CD4-positive, alpha-beta memory T cell (primary cell): Measurements from ENCODE around the gene SLC22A15. TPM values are rescaled to one million over a fixed set of nuclear protein-coding genes. Genes with fewer than 3 reads are reported as not detected.
"Not testable (repeated sequence)": the region's sequence is repeated elsewhere in the genome, so short reads cannot be mapped to it uniquely, and the experiment has no call there.

Experiments used
- CTCF ChIA-PET: fragments of 350-600 bp; sonication (Branson Sonifier 250); formaldehyde crosslinking; loops from one replicate; lab custom pipeline; 2021; ENCODE audit warnings: inconsistent platforms; ENCODE audit not compliant: partially characterized antibody; lab: Charles Lee
- POLR2A ChIA-PET: fragments of 350-600 bp; sonication (Branson Sonifier 250); formaldehyde crosslinking; loops from one replicate; lab custom pipeline; 2021; ENCODE audit not compliant: partially characterized antibody; lab: Charles Lee
- DNase-seq, 5 donors: peaks; one replicate each; pipeline versions ENCODE4 v3.0.0 to v3.0.0-alpha.2; 2020 to 2022; ENCODE audit warnings: mixed read lengths in 1 of 5
- H3K27ac ChIP-seq: one replicate; pipeline ENCODE4 v1.7.0; 2013; ENCODE audit warnings: low read depth, low read length
- H3K27me3 ChIP-seq: 2 replicates; pipeline ENCODE4 v1.7.0; 2013; ENCODE audit warnings: mild to moderate bottlenecking, low read length, moderate library complexity; ENCODE audit not compliant: insufficient read depth
- H3K36me3 ChIP-seq: 2 replicates; pipeline ENCODE4 v1.7.0; 2013; ENCODE audit warnings: mild to moderate bottlenecking, low read length, moderate library complexity; ENCODE audit not compliant: insufficient read depth
- H3K4me1 ChIP-seq: 2 replicates; pipeline ENCODE4 v1.7.0; 2013; ENCODE audit warnings: mild to moderate bottlenecking, low read length, moderate library complexity; ENCODE audit not compliant: insufficient read depth
- H3K4me3 ChIP-seq, 2 donors: one replicate each; pipeline ENCODE4 v1.7.0; 2013; ENCODE audit warnings: low read length in 2 of 2, mild to moderate bottlenecking in 1 of 2
- H3K9me3 ChIP-seq, 2 donors: one replicate each; pipeline ENCODE4 v1.7.0; 2013; ENCODE audit warnings: low read length in 2 of 2, control low read depth in 1 of 2; ENCODE audit not compliant: control insufficient read depth in 1 of 2
- H3K27ac Mint-ChIP-seq, 7 donors: one replicate each; pipeline ENCODE4 v1.8.0; 2020 to 2021; ENCODE audit warnings: mixed read lengths in 7 of 7, mild to moderate bottlenecking in 6 of 7, inconsistent platforms in 3 of 7, moderate library complexity in 3 of 7
- H3K27me3 Mint-ChIP-seq, 2 donors: one replicate each; pipeline ENCODE4 v1.8.0; 2020 to 2021; ENCODE audit warnings: mixed read lengths in 2 of 2
- H3K36me3 Mint-ChIP-seq, 2 donors: one replicate each; pipeline ENCODE4 v1.8.0; 2020 to 2021; ENCODE audit warnings: mixed read lengths in 2 of 2, inconsistent platforms in 1 of 2, mild to moderate bottlenecking in 1 of 2
- H3K4me1 Mint-ChIP-seq, 4 donors: one replicate each; pipeline ENCODE4 v1.8.0; 2020 to 2021; ENCODE audit warnings: mixed read lengths in 4 of 4, mild to moderate bottlenecking in 1 of 4
- H3K4me3 Mint-ChIP-seq, 8 donors: one replicate each; pipeline ENCODE4 v1.8.0; 2020 to 2021; ENCODE audit warnings: mixed read lengths in 8 of 8, mild to moderate bottlenecking in 7 of 8, moderate library complexity in 6 of 8, inconsistent platforms in 3 of 8
- H3K9me3 Mint-ChIP-seq, 8 donors: one replicate each; pipeline ENCODE4 v1.8.0; 2020 to 2021; ENCODE audit warnings: mixed read lengths in 8 of 8, mild to moderate bottlenecking in 5 of 8, inconsistent platforms in 3 of 8, moderate library complexity in 1 of 8
- intact Hi-C: fragments of 100-400 bp; cut with micrococcal nuclease; formaldehyde crosslinking; loops from one replicate; pipeline ENCODE4 v1.15.1; 2023
- polyA plus RNA-seq, 2 donors: library from polyadenylated mRNA; unstranded; fragments of 300-500 nt; fragmentation: Illumina TruSeq; gene quantifications; one replicate each; pipeline ENCODE4 v1.2.3, GENCODE V29; 2021
- total RNA-seq, 2 experiments: library from RNA; stranded (reverse); gene quantifications; one replicate each; pipeline ENCODE4 v1.2.3, GENCODE V29; 2021

The SLC22A15 gene
- total and polyA plus RNA-seq, 4 experiments from 2014 or later = 1.2 TPM; not detected in 2

DNA sequence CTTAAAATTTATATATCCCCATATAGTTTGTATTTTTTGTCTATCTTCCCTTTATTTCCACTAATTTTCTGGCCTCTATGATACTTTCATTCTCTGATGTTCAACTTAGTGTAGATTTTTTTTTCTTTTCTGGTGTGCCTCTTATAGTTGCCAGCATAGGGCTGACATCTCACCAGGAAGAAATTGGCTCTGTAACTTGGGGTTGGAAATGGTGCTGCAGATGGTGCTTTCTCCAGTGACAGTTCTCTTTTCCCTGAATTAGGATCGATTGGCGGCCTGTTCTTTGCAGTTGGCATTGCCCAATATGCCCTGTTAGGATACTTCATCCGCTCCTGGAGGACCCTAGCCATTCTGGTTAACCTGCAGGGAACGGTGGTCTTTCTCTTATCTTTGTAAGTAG, 50.3 kb downstream of the SLC22A15 start:
- no peaks in the 10 kb centered on the region for H3K4me1 ChIP-seq
- Mint-ChIP-seq H3K9me3 (no peaks in the 10 kb centered on the region), H3K27ac (no peak overlapping the region), H3K27me3 (peaks cover 0 to 3% of the 10 kb centered on the region in 2 donors), H3K4me3 (no peak overlapping the region), H3K4me1 (no peaks in the 10 kb centered on the region), H3K36me3 (no peaks in the 10 kb centered on the region)
- H3K27ac ChIP-seq = no peak overlapping the region
- ChIA-PET POLR2A (no interaction called here), CTCF (no interaction called here)
- no peaks in the 10 kb centered on the region for H3K36me3 ChIP-seq
- no peaks in the 10 kb centered on the region for H3K9me3 ChIP-seq
- intact Hi-C loops = no loop called here
- no peaks in the 10 kb centered on the region for H3K27me3 ChIP-seq
- H3K4me3 ChIP-seq = no peak overlapping the region
- no peak for DNase-seq

DNA sequence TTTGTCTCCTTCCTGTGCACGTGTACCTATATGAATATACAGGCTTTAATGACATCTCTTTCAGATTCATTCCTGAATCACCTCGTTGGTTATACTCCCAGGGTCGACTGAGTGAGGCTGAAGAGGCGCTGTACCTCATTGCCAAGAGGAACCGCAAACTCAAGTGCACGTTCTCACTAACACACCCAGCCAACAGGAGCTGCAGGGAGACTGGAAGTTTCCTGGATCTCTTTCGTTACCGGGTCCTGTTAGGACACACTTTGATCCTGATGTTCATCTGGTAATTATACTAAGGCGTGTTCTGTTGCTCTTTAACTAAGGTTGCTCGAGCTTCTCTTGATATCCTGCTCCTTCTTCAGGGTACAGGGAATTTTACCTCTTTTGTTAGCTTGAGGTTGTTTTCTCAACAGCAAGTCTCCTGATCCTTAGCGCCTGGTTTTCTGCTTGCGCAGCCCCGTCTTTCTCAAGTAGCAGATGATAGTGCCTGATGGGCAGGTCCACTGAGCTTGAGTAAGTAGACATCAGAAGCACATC, 55.1 kb downstream of the SLC22A15 start:
- no peak overlapping the region for H3K27ac ChIP-seq
- H3K9me3 Mint-ChIP-seq = no peaks in the 10 kb centered on the region
- CTCF ChIA-PET = interaction anchor here (3.2 kb wide), 1 partner anchor 11 kb away, joined by 15 read pairs; no protein-coding TSS in a partner anchor
- intact Hi-C loops = no loop called here
- POLR2A ChIA-PET = no interaction called here
- peaks cover 0 to 1% of the 10 kb centered on the region in 2 donors for H3K27me3 Mint-ChIP-seq
- H3K9me3 ChIP-seq = no peaks in the 10 kb centered on the region
- H3K36me3 ChIP-seq = no peaks in the 10 kb centered on the region
- no peak overlapping the region for H3K4me3 Mint-ChIP-seq
- H3K27me3 ChIP-seq = no peaks in the 10 kb centered on the region
- H3K4me1 Mint-ChIP-seq = no peaks in the 10 kb centered on the region
- no peak overlapping the region for H3K4me3 ChIP-seq
- no peak for DNase-seq
- H3K36me3 Mint-ChIP-seq = peaks cover 0 to 4% of the 10 kb centered on the region in 2 donors
- no peaks in the 10 kb centered on the region for H3K4me1 ChIP-seq
- H3K27ac Mint-ChIP-seq = no peak overlapping the region

DNA sequence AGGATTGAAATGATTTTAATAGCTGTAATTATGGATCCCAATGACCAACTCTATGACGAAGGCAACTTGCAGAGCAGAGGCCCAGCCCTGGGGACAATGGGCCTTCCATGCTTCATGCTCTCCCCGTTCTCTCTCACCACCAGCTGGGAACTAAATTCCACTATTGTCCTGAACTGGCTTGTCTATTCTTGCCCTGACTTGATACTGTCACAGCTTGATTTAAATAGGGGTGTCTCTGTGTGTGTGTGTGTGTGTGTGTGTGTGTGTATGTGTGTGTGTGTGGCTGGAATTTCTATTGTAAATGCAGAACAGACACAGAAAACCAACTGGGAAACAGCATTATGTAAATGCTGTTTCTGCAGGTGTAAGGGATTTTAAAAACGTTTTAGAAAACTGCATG, 57.0 kb downstream of the SLC22A15 start:
- H3K9me3 Mint-ChIP-seq = no peaks in the 10 kb centered on the region
- H3K4me1 Mint-ChIP-seq = no peaks in the 10 kb centered on the region
- H3K27ac Mint-ChIP-seq = no peak overlapping the region
- H3K36me3 Mint-ChIP-seq = peaks cover 0 to 4% of the 10 kb centered on the region in 2 donors
- Histone ChIP-seq H3K27me3 (no peaks in the 10 kb centered on the region), H3K4me1 (no peaks in the 10 kb centered on the region), H3K4me3 (no peak overlapping the region), H3K27ac (no peak overlapping the region), H3K36me3 (no peaks in the 10 kb centered on the region), H3K9me3 (no peaks in the 10 kb centered on the region)
- intact Hi-C loops = no loop called here
- CTCF ChIA-PET = interaction anchor here (3.2 kb wide), 1 partner anchor 13 kb away, joined by 15 read pairs; no protein-coding TSS in a partner anchor
- H3K4me3 Mint-ChIP-seq = no peak overlapping the region
- POLR2A ChIA-PET = no interaction called here
- H3K27me3 Mint-ChIP-seq = peaks cover 0 to 1% of the 10 kb centered on the region in 2 donors
- DNase-seq = no peak

DNA sequence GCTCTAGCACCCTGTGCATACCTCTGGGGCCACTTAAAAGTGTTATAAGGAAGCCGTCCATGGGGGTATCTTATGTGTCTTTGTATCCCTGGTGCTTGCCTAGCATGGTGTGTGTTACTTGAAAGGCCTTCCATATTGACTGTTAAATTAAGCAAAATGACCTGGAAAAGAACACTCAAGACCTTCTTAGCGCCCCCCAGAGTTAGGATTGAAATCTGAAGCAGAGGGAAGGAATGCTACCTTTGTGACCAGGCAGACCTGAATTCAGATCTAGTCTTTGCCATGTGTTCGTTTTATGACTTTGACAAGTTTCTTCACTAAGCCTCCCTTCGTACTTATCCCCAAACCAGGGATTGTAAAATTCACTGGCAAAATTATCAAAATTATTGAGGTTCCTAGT, 59.9 kb downstream of the SLC22A15 start:
- no peaks in the 10 kb centered on the region for H3K4me1 ChIP-seq
- Mint-ChIP-seq H3K27me3 (no peaks in the 10 kb centered on the region), H3K4me3 (no peak overlapping the region), H3K4me1 (no peaks in the 10 kb centered on the region), H3K36me3 (peaks cover 0 to 4% of the 10 kb centered on the region in 2 donors), H3K9me3 (no peaks in the 10 kb centered on the region), H3K27ac (no peak overlapping the region)
- no peak overlapping the region for H3K4me3 ChIP-seq
- no peaks in the 10 kb centered on the region for H3K9me3 ChIP-seq
- no peak overlapping the region for H3K27ac ChIP-seq
- ChIA-PET POLR2A (no interaction called here), CTCF (no interaction called here)
- DNase-seq = no peak
- H3K27me3 ChIP-seq = no peaks in the 10 kb centered on the region
- intact Hi-C loops = no loop called here
- H3K36me3 ChIP-seq = no peaks in the 10 kb centered on the region

DNA sequence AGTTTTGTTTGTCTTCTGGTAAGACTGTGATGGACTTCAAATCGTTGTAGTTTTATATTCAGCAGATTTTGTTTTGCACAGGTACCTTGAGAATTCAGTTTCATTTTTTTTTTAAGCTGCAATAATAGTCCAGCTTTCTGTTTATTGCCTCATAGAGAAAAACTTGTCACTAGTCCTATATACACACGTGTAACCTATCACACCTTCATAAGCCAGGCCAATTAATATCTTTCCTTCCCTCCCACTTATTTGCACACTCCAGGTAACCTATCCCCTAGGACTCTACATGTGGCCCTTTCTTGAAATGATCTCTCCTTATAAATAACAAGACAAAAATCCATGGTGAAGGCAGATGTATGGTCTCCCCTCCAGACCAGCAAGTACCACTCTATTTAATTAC, 62.4 kb downstream of the SLC22A15 start:
- ChIA-PET CTCF (interaction anchor here (0.8 kb wide), 1 partner anchor 18 kb away, joined by 3 read pairs; no protein-coding TSS in a partner anchor), POLR2A (no interaction called here)
- intact Hi-C loops = no loop called here
- no peaks in the 10 kb centered on the region for H3K27me3 ChIP-seq
- H3K27ac ChIP-seq = no peak overlapping the region
- no peaks in the 10 kb centered on the region for H3K4me1 ChIP-seq
- Mint-ChIP-seq H3K27me3 (peaks cover 0 to 3% of the 10 kb centered on the region in 2 donors), H3K9me3 (peaks cover 0 to 4% (median 0%) of the 10 kb centered on the region in 8 donors), H3K4me3 (no peak overlapping the region), H3K27ac (no peak overlapping the region), H3K4me1 (no peaks in the 10 kb centered on the region), H3K36me3 (no peaks in the 10 kb centered on the region)
- H3K4me3 ChIP-seq = no peak overlapping the region
- H3K9me3 ChIP-seq = no peaks in the 10 kb centered on the region
- no peak for DNase-seq
- H3K36me3 ChIP-seq = no peaks in the 10 kb centered on the region

DNA sequence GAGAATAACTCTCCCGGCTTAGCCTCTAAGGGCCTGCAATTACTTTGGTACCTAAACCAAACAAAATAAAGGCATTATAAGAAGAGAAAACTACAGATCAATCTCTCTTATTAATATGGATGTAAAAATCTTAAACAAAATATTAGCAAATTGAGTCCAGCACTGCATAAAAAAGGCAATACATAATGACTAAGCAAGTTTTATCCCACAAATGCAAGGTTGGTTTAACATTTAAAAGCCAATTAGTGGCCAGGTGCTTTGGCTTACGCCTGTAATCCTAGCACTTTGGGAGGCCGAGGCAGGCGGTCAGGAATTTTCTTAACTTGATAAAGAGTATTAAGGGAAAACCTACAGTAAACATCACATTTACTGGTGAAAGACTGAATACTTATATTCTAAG, 67.8 kb downstream of the SLC22A15 start:
- Histone ChIP-seq H3K36me3 (no peaks in the 10 kb centered on the region), H3K27ac (no peak overlapping the region), H3K27me3 (peaks cover 3% of the 10 kb centered on the region), H3K4me3 (no peak overlapping the region), H3K4me1 (no peaks in the 10 kb centered on the region), H3K9me3 (no peaks in the 10 kb centered on the region)
- DNase-seq = no peak
- no peak overlapping the region for H3K27ac Mint-ChIP-seq
- no peaks in the 10 kb centered on the region for H3K4me1 Mint-ChIP-seq
- H3K36me3 Mint-ChIP-seq = peaks cover 0 to 1% of the 10 kb centered on the region in 2 donors
- H3K27me3 Mint-ChIP-seq = peaks cover 14 to 15% of the 10 kb centered on the region in 2 donors
- ChIA-PET CTCF (no interaction called here), POLR2A (no interaction called here)
- intact Hi-C loops = no loop called here
- peaks cover 0 to 5% (median under 1%) of the 10 kb centered on the region in 8 donors for H3K9me3 Mint-ChIP-seq
- no peak overlapping the region for H3K4me3 Mint-ChIP-seq

DNA sequence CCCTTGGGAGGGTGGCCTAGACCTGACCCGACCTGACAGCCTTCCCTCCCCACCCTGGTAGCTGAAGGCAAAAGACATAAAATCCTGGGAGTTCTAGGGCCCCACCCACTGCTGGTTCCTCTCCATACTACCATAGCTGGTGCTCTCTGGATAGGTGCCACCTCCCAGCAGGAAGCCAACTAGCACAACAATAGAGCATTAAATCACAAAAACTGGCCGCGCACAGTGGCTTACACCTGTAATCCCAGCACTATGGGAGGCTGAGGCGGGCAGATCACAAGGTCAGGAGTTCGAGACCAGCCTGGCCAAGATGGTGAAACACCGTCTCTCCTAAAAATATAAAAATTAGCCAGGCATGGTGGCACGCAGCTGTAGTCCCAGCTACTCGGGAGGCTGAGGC, 70.6 kb downstream of the SLC22A15 start:
- H3K4me1 ChIP-seq, H3K9me3 ChIP-seq, H3K4me3 ChIP-seq, CTCF ChIA-PET, H3K27me3 ChIP-seq, H3K36me3 Mint-ChIP-seq, H3K36me3 ChIP-seq, H3K27ac Mint-ChIP-seq, POLR2A ChIA-PET, H3K27ac ChIP-seq, H3K4me1 Mint-ChIP-seq, H3K4me3 Mint-ChIP-seq, intact Hi-C loops: not testable (repeated sequence)
- Mint-ChIP-seq H3K27me3 (peaks cover 14 to 18% of the 10 kb centered on the region in 2 donors), H3K9me3 (peaks cover 0 to 18% (median 7%) of the 10 kb centered on the region in 8 donors)
- peak in 1 of 5 donors; percentile 25 for DNase-seq
